K562 (cell line): ENCODE data around the gene TMED7. TPM values are rescaled to one million over a fixed set of nuclear protein-coding genes. Genes with fewer than 3 reads are reported as not detected.
"Not testable (repeated sequence)": the region's sequence is repeated elsewhere in the genome, so short reads cannot be mapped to it uniquely, and the experiment has no call there.

Experiments used
- ATAC-seq: fragments of 200-7000 bp; cut with Tn5 transposase; 3 replicates; pipeline ENCODE4 v1.9.1; 2020; ENCODE audit warnings: moderate library complexity
- BruUV-seq: library from RNA; stranded (reverse); fragments of 400-500 nt; replicated peaks from 2 replicates; lab custom pipeline; 2021; lab: Mats Ljungman, UMichigan
- CTCF ChIA-PET: fragments of 300-600 bp; formaldehyde crosslinking; extraction: SDS; loops from one replicate; lab custom pipeline; 2021; ENCODE audit warnings: low intra/inter-chr PET ratio; lab: Yijun Ruan, JAX
- POLR2A ChIA-PET: fragments of 300-600, 350-650 bp; sonication (Branson Sonifier 250); formaldehyde crosslinking; extraction: SDS; loops from one replicate; lab custom pipeline; 2021; ENCODE audit warnings: antibody characterized with exemption, inconsistent platforms; lab: Yijun Ruan, JAX
- DNase-seq, 4 experiments: peaks; one replicate each; pipeline versions ENCODE4 v3.0.0 to v3.0.0-alpha.2; 2011 to 2018; ENCODE audit warnings: low spot score in 3 of 4, mixed read lengths in 3 of 4; ENCODE audit errors: extremely low read depth in 1 of 4
- FAIRE-seq: peaks from 2 replicates; lab custom pipeline; 2011; peaks lifted over from hg19 to GRCh38; lab: Jason Lieb, UNC
- H2AFZ ChIP-seq: 2 replicates; pipeline ENCODE4 v1.6.0; 2011; ENCODE audit warnings: low read depth, low read length, control low read depth, inconsistent platforms
- H3K27ac ChIP-seq: fragments of 200-600 bp; 3 replicates; pipeline ENCODE4 v1.8.0; 2011; ENCODE audit warnings: low read depth, mild to moderate bottlenecking, control low read depth, inconsistent platforms, low read length, moderate library complexity, mixed read lengths; ENCODE audit errors: extremely low read depth
- H3K27me3 ChIP-seq, 2 experiments: fragments of 300-600 bp in 1 of 2; 2 replicates in 1 of 2; 3 replicates in 1 of 2; pipeline versions ENCODE4 v1.6.0 to v1.8.0; 2011; ENCODE audit warnings: inconsistent platforms in 2 of 2, low read length in 2 of 2, mild to moderate bottlenecking in 1 of 2, mixed read lengths in 1 of 2, moderate library complexity in 1 of 2; ENCODE audit not compliant: control insufficient read depth in 2 of 2, insufficient read depth in 2 of 2
- H3K36me3 ChIP-seq: fragments of 300-600 bp; 3 replicates; pipeline ENCODE4 v1.8.0; 2011; ENCODE audit warnings: mild to moderate bottlenecking, low read length, inconsistent platforms; ENCODE audit not compliant: control insufficient read depth, insufficient read depth
- H3K4me1 ChIP-seq, 2 experiments: fragments of 200-600 bp in 1 of 2; replicated peaks in 1 of 2; 2 replicates in 1 of 2; 3 replicates in 1 of 2; pipeline versions ENCODE4 v1.5.1 to v1.8.0; 2011; ENCODE audit warnings: inconsistent platforms in 2 of 2, low read length in 2 of 2, mild to moderate bottlenecking in 1 of 2, mixed read lengths in 1 of 2, moderate library complexity in 1 of 2; ENCODE audit not compliant: control insufficient read depth in 2 of 2, insufficient read depth in 2 of 2
- H3K4me2 ChIP-seq: 2 replicates; pipeline ENCODE4 v1.6.1; 2011; ENCODE audit warnings: low read length, control low read depth, inconsistent platforms, mixed read lengths; ENCODE audit not compliant: insufficient read depth
- H3K4me3 ChIP-seq: fragments of 200-600 bp; sonication (generic), shearing (Covaris generic); 2 replicates; pipeline ENCODE4 v1.5.1; 2016; ENCODE audit warnings: control low read depth, inconsistent platforms
- H3K79me2 ChIP-seq: fragments of 200-600 bp; 3 replicates; pipeline ENCODE4 v1.8.0; 2011; ENCODE audit warnings: low read length, inconsistent platforms; ENCODE audit not compliant: control insufficient read depth, insufficient read depth
- H3K9ac ChIP-seq, 2 experiments: 2 replicates each; pipeline versions ENCODE4 v1.6.0 to v1.6.1; 2011; ENCODE audit warnings: low read depth in 2 of 2, low read length in 2 of 2, control low read depth in 1 of 2, inconsistent platforms in 1 of 2, mild to moderate bottlenecking in 1 of 2, mixed read lengths in 1 of 2; ENCODE audit not compliant: insufficient read depth in 1 of 2
- H3K9me1 ChIP-seq: one replicate; pipeline ENCODE4 v1.6.0; 2011; ENCODE audit warnings: inconsistent platforms, mild to moderate bottlenecking, low read length, moderate library complexity; ENCODE audit not compliant: control insufficient read depth, insufficient read depth
- H3K9me3 ChIP-seq: replicated peaks from 2 replicates; pipeline ENCODE4 v1.5.1; 2011; ENCODE audit warnings: low read depth, low read length, inconsistent platforms; ENCODE audit not compliant: control insufficient read depth, insufficient read depth
- H4K20me1 ChIP-seq: replicated peaks from 2 replicates; pipeline ENCODE4 v1.6.1; 2011; ENCODE audit warnings: low read length, inconsistent platforms, mixed read lengths; ENCODE audit not compliant: control insufficient read depth, insufficient read depth
- GTF2E2 ChIP-seq: fragments of 200-800 bp; sonication (Bioruptor generic); IDR thresholded peaks from 2 replicates; pipeline ENCODE4 v1.6.1; 2016; ENCODE audit warnings: missing genetic modification characterization, missing compliant biosample characterization
- NFE2 ChIP-seq: IDR thresholded peaks from 2 replicates; pipeline ENCODE4 v1.6.1; 2014; ENCODE audit warnings: antibody characterized with exemption, low read depth
- NFYB ChIP-seq: IDR thresholded peaks from 2 replicates; pipeline ENCODE4 v1.6.1; 2011; ENCODE audit warnings: mild to moderate bottlenecking, moderate library complexity; ENCODE audit not compliant: insufficient read length; ENCODE audit errors: extremely low read depth
- PRMT5 ChIP-seq: sonication (generic); formaldehyde crosslinking; IDR thresholded peaks from 2 replicates; pipeline ENCODE4 v1.5.0; 2020; ENCODE audit warnings: missing genetic modification reagents
- ZBTB26 ChIP-seq: fragments of 450-650 bp; formaldehyde crosslinking; IDR thresholded peaks from 2 replicates; pipeline ENCODE4 v1.4.0; 2022; ENCODE audit warnings: missing genetic modification characterization
- ZNF217 ChIP-seq: sonication (generic); formaldehyde crosslinking; IDR thresholded peaks from 2 replicates; pipeline ENCODE4 v1.8.0; 2022; ENCODE audit warnings: mild to moderate bottlenecking, missing genetic modification reagents
- WGBS: fragments of 100-300 bp; shearing (Covaris generic); methylation state at CpG from one replicate; pipeline ENCODE4 v1.1.6; 2016; ENCODE audit warnings: low coverage, mixed read lengths; ENCODE audit not compliant: insufficient coverage; ENCODE audit errors: missing lambda C conversion rate; 5-methylcytosine and 5-hydroxymethylcytosine counted together
- in situ Hi-C: fragments of 300-500 bp; cut with MboI; formaldehyde crosslinking; loops from 4 replicates; pipeline ENCODE4 v1.15.0; 2018; ENCODE audit warnings: inconsistent platforms, mixed read lengths
- intact Hi-C: fragments of 100-400 bp; cut with micrococcal nuclease; formaldehyde crosslinking; loops from 2 replicates; pipeline ENCODE4 v1.14.2; 2022
- polyA plus RNA-seq, 8 experiments: library from polyadenylated mRNA; depleted of rRNA in 4 of 8; stranded (reverse) in 5 of 8; unstranded in 3 of 8; fragments of >200 nt; fragmentation: Nextera tagmentation in 2 of 8; fragmentation: Illumina TruSeq in 1 of 8; extraction: Ambion mirVana in 2 of 8; extraction: Trizol in 1 of 8; gene quantifications; 2 replicates each; pipeline versions ENCODE4 v1.2.1 to v1.2.3, GENCODE V29; 2011 to 2014; ENCODE audit warnings: inconsistent platforms in 1 of 8, missing spikeins in 1 of 8
- total RNA-seq, 7 experiments: library from RNA; depleted of rRNA in 6 of 7; stranded (reverse); fragments of >200 nt in 6 of 7; fragmentation: Illumina TruSeq in 2 of 7; extraction: Trizol in 2 of 7; gene quantifications; 2 replicates each; pipeline versions ENCODE4 v1.2.1 to v1.2.3, GENCODE V29; 2011 to 2021; ENCODE audit warnings: low replicate concordance in 1 of 7
- TF ChIP-seq, protein P1 (sequence below), 3 experiments: fragments of 200-800 bp in 1 of 3; sonication (Bioruptor generic) in 1 of 3; sonication (generic) in 1 of 3; formaldehyde crosslinking in 1 of 3; IDR thresholded peaks; 2 replicates each; pipeline versions ENCODE4 v1.6.1 to v1.8.0; 2016 to 2022; ENCODE audit warnings: mild to moderate bottlenecking in 2 of 3, missing compliant biosample characterization in 2 of 3, missing genetic modification characterization in 2 of 3, missing genetic modification reagents in 1 of 3

The TMED7 gene
- total and polyA plus RNA-seq, 9 of the 15 experiments (the other 6 are each of a cell fraction or from before 2014, with no cell fraction given), result 15.9 to 93.4 (median 41.7) TPM

GRCh38 chr5:115625579-115626444 is at the start of gene TMED7 (continued):
- TF ChIP-seq ZBTB26 (CRISPR knock-in tag) (no peak), NFE2 (0 out of 2 replicates have a peak, but pooled peaks have one; percentile 2), NFYB (peak; percentile 13), PRMT5 (no peak), GTF2E2 (tag) (0 out of 2 replicates have a peak, but pooled peaks have one; percentile 31), ZNF217 (CRISPR knock-in tag) (no peak)
- TF ChIP-seq, protein P1, sequence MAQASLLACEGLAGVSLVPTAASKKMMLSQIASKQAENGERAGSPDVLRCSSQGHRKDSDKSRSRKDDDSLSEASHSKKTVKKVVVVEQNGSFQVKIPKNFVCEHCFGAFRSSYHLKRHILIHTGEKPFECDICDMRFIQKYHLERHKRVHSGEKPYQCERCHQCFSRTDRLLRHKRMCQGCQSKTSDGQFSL (CRISPR knock-in tag; IDR thresholded peaks at IDR 0.05), result peak; percentile 87; the same call in 1 of the 2 replicates
- TF ChIP-seq, protein P1 (tag; IDR thresholded peaks at IDR 0.05), result no peak; a peak in 1 of 4 replicates

- H3K79me2 ChIP-seq, H4K20me1 ChIP-seq, intact Hi-C loops, H3K4me3 ChIP-seq, FAIRE-seq, H3K4me2 ChIP-seq, H3K27me3 ChIP-seq, H3K9ac ChIP-seq, H2AFZ ChIP-seq, ATAC-seq, H3K27ac ChIP-seq, H3K36me3 ChIP-seq, in situ Hi-C loops, POLR2A ChIA-PET, DNase-seq, CTCF ChIA-PET, H3K9me1 ChIP-seq, H3K9me3 ChIP-seq, BruUV-seq, H3K4me1 ChIP-seq: not testable (repeated sequence)
- under 1% methylated on average over 11 of the region's 11 CpGs for WGBS
Observed at GRCh38 chr5:115674782-115675181, 48.9 kb upstream of the TMED7 start.
